ENCODE results near the gene LRRC27.

GRCh38 chr10:132406181-132406580 is 74.2 kb downstream of the LRRC27 start:
- TF ChIP-seq CTCF (IDR thresholded peaks at IDR 0.05) (no peak), POLR2A (IDR thresholded peaks at IDR 0.05) (no peak)
